H1 (cell line): ENCODE measurements around the gene LRP8. TPM values are rescaled to one million over a fixed set of nuclear protein-coding genes. Genes with fewer than 3 reads are reported as not detected.
A peak's percentile ranks its signal among the peaks of the same experiment; 100 is the strongest.

Experiments used
- CTCF ChIA-PET: fragments of 300-600 bp; sonication (Branson Sonifier 250); formaldehyde crosslinking; loops from one replicate; lab custom pipeline; 2021; ENCODE audit not compliant: partially characterized antibody; lab: Charles Lee
- POLR2A ChIA-PET: fragments of 300-600 bp; sonication (Branson Sonifier 250); formaldehyde crosslinking; loops from one replicate; lab custom pipeline; 2021; ENCODE audit warnings: inconsistent platforms; ENCODE audit not compliant: partially characterized antibody; lab: Charles Lee
- DNase-seq, 2 experiments: peaks; one replicate each; pipeline versions ENCODE4 v3.0.0 to v3.0.0-alpha.2; 2010 to 2022; ENCODE audit warnings: low spot score in 2 of 2, low read depth in 1 of 2, mixed read lengths in 1 of 2
- FAIRE-seq: peaks from 2 replicates; lab custom pipeline; 2011; peaks lifted over from hg19 to GRCh38; lab: Jason Lieb, UNC
- H2AFZ ChIP-seq: 2 replicates; pipeline ENCODE4 v1.8.1; 2012; ENCODE audit warnings: low read length, inconsistent platforms
- H2AK5ac ChIP-seq: 2 replicates; pipeline ENCODE4 v1.6.1; 2013; ENCODE audit warnings: low read depth, low read length
- H2BK120ac ChIP-seq: replicated peaks from 2 replicates; pipeline ENCODE3; 2013; ENCODE audit warnings: low read depth, low read length, inconsistent platforms
- H2BK12ac ChIP-seq: 2 replicates; pipeline ENCODE4 v1.6.1; 2013; ENCODE audit warnings: low read depth, low read length
- H2BK15ac ChIP-seq: 2 replicates; pipeline ENCODE4 v1.6.1; 2013; ENCODE audit warnings: low read length
- H2BK20ac ChIP-seq: 2 replicates; pipeline ENCODE4 v1.6.1; 2013; ENCODE audit warnings: low read length
- H2BK5ac ChIP-seq: 2 replicates; pipeline ENCODE4 v1.6.1; 2013; ENCODE audit warnings: low read depth, low read length
- H3K14ac ChIP-seq: 2 replicates; pipeline ENCODE4 v1.6.1; 2013; ENCODE audit warnings: inconsistent platforms; ENCODE audit not compliant: insufficient read length
- H3K18ac ChIP-seq: 2 replicates; pipeline ENCODE4 v1.6.1; 2013; ENCODE audit warnings: low read length; ENCODE audit errors: extremely low read depth
- H3K23ac ChIP-seq: 2 replicates; pipeline ENCODE4 v1.6.1; 2013; ENCODE audit warnings: inconsistent platforms; ENCODE audit not compliant: insufficient read length
- H3K23me2 ChIP-seq: 2 replicates; pipeline ENCODE4 v1.6.1; 2013; ENCODE audit warnings: low read depth, low read length
- H3K27ac ChIP-seq: 2 replicates; pipeline ENCODE4 v1.6.1; 2011; ENCODE audit warnings: low read depth, low read length, inconsistent platforms
- H3K27me3 ChIP-seq, 4 experiments: replicated peaks in 1 of 4; 1 replicate in 1 of 4; 2 replicates in 3 of 4; pipeline versions ENCODE4 v1.6.1 to v1.8.1; 2011 to 2013; ENCODE audit warnings: low read length in 3 of 4, mild to moderate bottlenecking in 3 of 4, inconsistent platforms in 2 of 4, mixed read lengths in 2 of 4, moderate library complexity in 1 of 4; ENCODE audit not compliant: control insufficient read depth in 3 of 4, insufficient read depth in 3 of 4; ENCODE audit errors: extremely low read depth in 1 of 4
- H3K36me3 ChIP-seq, 4 experiments: 2 replicates each; pipeline versions ENCODE4 v1.6.1 to v1.8.1; 2011 to 2013; ENCODE audit warnings: mild to moderate bottlenecking in 4 of 4, low read length in 3 of 4, moderate library complexity in 2 of 4, control low read depth in 1 of 4, inconsistent platforms in 1 of 4; ENCODE audit not compliant: insufficient read depth in 4 of 4, control insufficient read depth in 2 of 4
- H3K4ac ChIP-seq: replicated peaks from 2 replicates; pipeline ENCODE3; 2013; ENCODE audit warnings: low read length, low read depth, mixed read lengths, inconsistent platforms; ENCODE audit not compliant: insufficient read length
- H3K4me1 ChIP-seq, 4 experiments: replicated peaks in 1 of 4; 1 replicate in 1 of 4; 2 replicates in 3 of 4; pipeline versions ENCODE4 v1.6.1 to v1.8.1; 2011 to 2013; ENCODE audit warnings: low read length in 3 of 4, inconsistent platforms in 2 of 4, mixed read lengths in 1 of 4; ENCODE audit not compliant: insufficient read depth in 4 of 4, control insufficient read depth in 3 of 4
- H3K4me2 ChIP-seq, 2 experiments: 2 replicates each; pipeline versions ENCODE4 v1.6.1 to v1.8.1; 2011 to 2013; ENCODE audit warnings: low read depth in 2 of 2, low read length in 2 of 2, control low read depth in 1 of 2, inconsistent platforms in 1 of 2, mild to moderate bottlenecking in 1 of 2; ENCODE audit not compliant: insufficient read depth in 1 of 2
- H3K4me3 ChIP-seq, 4 experiments: fragments of 200-600, 300-600 bp in 1 of 4; sonication (generic), shearing (Covaris generic), sonication (Bioruptor Twin) in 1 of 4; 2 replicates each; pipeline versions ENCODE4 v1.5.1 to v1.8.1; 2011 to 2016; ENCODE audit warnings: low read length in 4 of 4, low read depth in 3 of 4, control low read depth in 2 of 4, inconsistent platforms in 2 of 4, mild to moderate bottlenecking in 2 of 4, mixed read lengths in 1 of 4, moderate library complexity in 1 of 4; ENCODE audit not compliant: insufficient read depth in 2 of 4; ENCODE audit errors: extremely low read depth in 1 of 4
- H3K56ac ChIP-seq: replicated peaks from 2 replicates; pipeline ENCODE3; 2013; ENCODE audit warnings: low read depth, mild to moderate bottlenecking, mixed read lengths, low read length, inconsistent platforms; ENCODE audit not compliant: insufficient read length
- H3K79me1 ChIP-seq: 2 replicates; pipeline ENCODE4 v1.6.1; 2013; ENCODE audit warnings: low read depth, low read length, control low read depth
- H3K79me2 ChIP-seq, 2 experiments: 2 replicates each; pipeline versions ENCODE4 v1.6.1 to v1.8.1; 2012 to 2013; ENCODE audit warnings: low read length in 2 of 2, mild to moderate bottlenecking in 2 of 2, inconsistent platforms in 1 of 2; ENCODE audit not compliant: insufficient read depth in 2 of 2, control insufficient read depth in 1 of 2
- H3K9ac ChIP-seq, 4 experiments: replicated peaks in 1 of 4; 1 replicate in 1 of 4; 2 replicates in 3 of 4; pipeline versions ENCODE4 v1.6.1 to v1.8.1; 2011 to 2013; ENCODE audit warnings: low read depth in 3 of 4, low read length in 3 of 4, control low read depth in 2 of 4, mild to moderate bottlenecking in 2 of 4, moderate library complexity in 2 of 4, inconsistent platforms in 1 of 4; ENCODE audit errors: extremely low read depth in 1 of 4
- H3K9me3 ChIP-seq, 2 experiments: 2 replicates each; pipeline versions ENCODE4 v1.6.1 to v1.8.1; 2012 to 2013; ENCODE audit warnings: mild to moderate bottlenecking in 2 of 2, moderate library complexity in 2 of 2, control low read depth in 1 of 2, inconsistent platforms in 1 of 2, low read depth in 1 of 2, low read length in 1 of 2, mixed read lengths in 1 of 2; ENCODE audit not compliant: insufficient read depth in 2 of 2
- H4K20me1 ChIP-seq, 2 experiments: replicated peaks in 1 of 2; 2 replicates each; pipeline versions ENCODE3 to v1.8.1; 2011 to 2013; ENCODE audit warnings: inconsistent platforms in 2 of 2, low read length in 2 of 2, mild to moderate bottlenecking in 1 of 2; ENCODE audit not compliant: insufficient read depth in 2 of 2, control insufficient read depth in 1 of 2
- H4K5ac ChIP-seq: 2 replicates; pipeline ENCODE4 v1.6.1; 2013; ENCODE audit warnings: low read length, low read depth, mixed read lengths, inconsistent platforms; ENCODE audit not compliant: insufficient read length
- H4K8ac ChIP-seq: 2 replicates; pipeline ENCODE4 v1.8.0; 2013; ENCODE audit warnings: mild to moderate bottlenecking, moderate library complexity, low read length, inconsistent platforms; ENCODE audit not compliant: insufficient read depth; ENCODE audit errors: extremely low read depth
- H4K91ac ChIP-seq: replicated peaks from 2 replicates; pipeline ENCODE3; 2013; ENCODE audit warnings: low read length, mixed read lengths, inconsistent platforms; ENCODE audit not compliant: insufficient read length
- WGBS, 2 experiments: shearing (Covaris generic) in 1 of 2; methylation state at CpG; one replicate each; pipeline versions ENCODE4 v1.1.6 to v1.1.7; 2013 to 2015; ENCODE audit warnings: low lambda C conversion rate in 2 of 2, mixed read lengths in 2 of 2, inconsistent platforms in 1 of 2, low coverage in 1 of 2, missing lambda C conversion rate in 1 of 2; ENCODE audit not compliant: insufficient replicate concordance in 2 of 2, insufficient coverage in 1 of 2, insufficient read length in 1 of 2; ENCODE audit errors: extremely low coverage in 1 of 2, missing lambda C conversion rate in 1 of 2; 5-methylcytosine and 5-hydroxymethylcytosine counted together
- polyA plus RNA-seq, 7 experiments: library from polyadenylated mRNA; depleted of rRNA in 3 of 7; stranded (reverse) in 5 of 7; unstranded in 2 of 7; fragments of >200 nt in 5 of 7; fragments of 200-250 nt in 2 of 7; gene quantifications; 1 replicate in 5 of 7; 2 replicates in 1 of 7; 4 replicates in 1 of 7; pipeline versions ENCODE4 v1.2.1 to v1.2.3, GENCODE V29; 2011 to 2013; ENCODE audit warnings: missing spikeins in 2 of 7, mixed read lengths in 2 of 7
- total RNA-seq: library from RNA; stranded (reverse); fragmentation: NEBNext Ultra II Directional; extraction: Animal tissue kit (Norgen Biotek cat#: 25700); gene quantifications from 2 replicates; pipeline ENCODE4 v1.2.1, GENCODE V29; 2021

The LRP8 gene
- total and polyA plus RNA-seq, 2 of the 8 experiments (the other 6 are each of a cell fraction or from before 2014, with no cell fraction given), result 63.2 to 66.4 TPM

GRCh38 chr1:53344921-53345838 is 17.3 kb upstream of the LRP8 start:
- no peaks in the 10 kb centered on the region for H4K20me1 ChIP-seq
- ChIA-PET POLR2A (no interaction called here), CTCF (no interaction called here)
- H2AK5ac ChIP-seq, result no peak overlapping the region
- H3K36me3 ChIP-seq, result no peaks in the 10 kb centered on the region
- H3K9me3 ChIP-seq, result no peaks in the 10 kb centered on the region
- no peak overlapping the region for H3K4ac ChIP-seq
- H3K79me1 ChIP-seq, result no peaks in the 10 kb centered on the region
- peaks cover 0 to 5% (median under 1%) of the 10 kb centered on the region in 4 experiments; a peak in 3 of 7 replicates for H3K27me3 ChIP-seq
- H2BK15ac ChIP-seq, result no peak overlapping the region
- no peak overlapping the region for H2BK120ac ChIP-seq
- H3K4me2 ChIP-seq, result no peak overlapping the region
- no peaks in the 10 kb centered on the region; the same call in 1 of the 2 replicates for H3K23me2 ChIP-seq
- H3K4me3 ChIP-seq, result no peak overlapping the region
- H3K4me1 ChIP-seq, result peaks cover 0 to 4% (median 0%) of the 10 kb centered on the region in 4 experiments; a peak in 2 of 7 replicates
- peak in 1 of 2 experiments; percentile 35 for DNase-seq
- H4K8ac ChIP-seq, result no peak overlapping the region
- no peak overlapping the region for H3K14ac ChIP-seq
- H4K5ac ChIP-seq, result no peak overlapping the region
- H3K56ac ChIP-seq, result no peak overlapping the region
- no peak for FAIRE-seq
- H4K91ac ChIP-seq, result no peak overlapping the region
- no peak overlapping the region for H2BK5ac ChIP-seq
- no peak overlapping the region for H2BK20ac ChIP-seq
- no peak overlapping the region for H3K18ac ChIP-seq
- 77% methylated on average over 11 of the region's 11 CpGs; no CpG with 5 or more reads in 1 of the 2 experiments for WGBS, 2 experiments
- no peaks in the 10 kb centered on the region for H3K79me2 ChIP-seq
- no peak overlapping the region for H3K9ac ChIP-seq
- H3K27ac ChIP-seq, result no peak overlapping the region
- no peak overlapping the region for H2AFZ ChIP-seq
- H3K23ac ChIP-seq, result no peak overlapping the region
- no peak overlapping the region for H2BK12ac ChIP-seq
